Erythroblast (primary cell): ENCODE measurements around the gene SFSWAP.

ENCODE experiments used
- GATA1 ChIP-seq: IDR thresholded peaks from 2 replicates; pipeline ENCODE4 v1.6.1; 2011; ENCODE audit warnings: low read depth, mild to moderate bottlenecking, control low read depth, low read length, moderate library complexity
- POLR2A ChIP-seq: IDR thresholded peaks from 2 replicates; pipeline ENCODE4 v1.6.1; 2011; ENCODE audit warnings: mild to moderate bottlenecking, low read length

DNA sequence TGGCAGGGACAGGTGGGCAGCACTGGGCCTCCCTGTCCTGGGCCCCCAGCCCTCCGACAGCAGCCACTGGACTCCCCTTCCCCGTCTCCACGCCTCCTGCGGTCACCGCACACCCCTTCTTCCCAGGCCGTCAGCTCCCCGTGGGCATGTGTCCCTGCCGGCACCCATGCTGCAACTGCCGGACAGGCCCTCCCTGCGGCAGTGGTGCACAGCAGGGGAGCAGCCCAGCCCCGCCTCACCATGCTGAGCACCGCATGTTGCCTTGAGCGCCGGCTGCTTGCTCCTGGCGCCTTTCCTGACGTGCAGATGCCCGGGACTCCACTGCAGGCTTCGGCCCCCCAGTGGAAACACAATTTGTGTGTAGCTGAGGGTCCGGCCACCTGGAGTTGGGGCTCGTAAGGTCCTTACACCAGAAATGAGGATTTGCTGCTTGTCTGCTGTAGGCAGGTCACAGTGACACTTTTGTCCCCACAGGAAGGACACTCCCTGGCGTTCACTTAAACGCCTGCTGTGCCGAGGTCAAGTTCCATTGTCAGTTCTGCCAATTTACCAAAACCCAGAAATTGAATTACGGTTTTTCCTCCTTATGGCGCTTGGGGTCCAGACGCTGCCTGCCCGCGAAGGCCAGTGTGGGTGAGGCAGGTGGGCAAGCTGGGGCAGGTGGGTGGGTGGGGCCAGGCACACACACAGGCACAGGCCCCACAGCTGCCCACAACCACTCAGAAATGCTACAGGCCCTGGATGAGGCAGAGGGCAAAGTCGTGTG is 89.1 kb downstream of the SFSWAP start:
- TF ChIP-seq POLR2A: no peak
- no peak for TF ChIP-seq GATA1
